BJ (cell line): ENCODE results near the gene CHRND. TPM values are rescaled to one million over a fixed set of nuclear protein-coding genes. Genes with fewer than 3 reads are reported as not detected.

Source experiments
- CTCF ChIA-PET: fragments of 350-600 bp; formaldehyde crosslinking; extraction: SDS; loops from one replicate; lab custom pipeline; 2021; ENCODE audit warnings: antibody characterized with exemption, inconsistent platforms; lab: Yijun Ruan, JAX
- POLR2A ChIA-PET: fragments of 300-600 bp; sonication (Branson Sonifier 250); formaldehyde crosslinking; extraction: SDS; loops from one replicate; lab custom pipeline; 2021; ENCODE audit warnings: antibody characterized with exemption; lab: Charles Lee
- DNase-seq: peaks from one replicate; pipeline ENCODE4 v3.0.0-alpha.2; 2011; ENCODE audit warnings: low read depth
- H3K27me3 ChIP-seq: 2 replicates; pipeline ENCODE4 v1.6.0; 2011; ENCODE audit warnings: low read length; ENCODE audit not compliant: control insufficient read depth, insufficient read depth
- H3K36me3 ChIP-seq: 2 replicates; pipeline ENCODE4 v1.5.1; 2011; ENCODE audit warnings: low read length; ENCODE audit not compliant: control insufficient read depth, insufficient read depth
- H3K4me3 ChIP-seq: 2 replicates; pipeline ENCODE4 v1.5.1; 2011; ENCODE audit warnings: low read depth, mild to moderate bottlenecking, control low read depth, low read length
- polyA plus RNA-seq: library from polyadenylated mRNA; depleted of rRNA; stranded (reverse); fragments of >200 nt; gene quantifications from 2 replicates; pipeline ENCODE4 v1.2.3, GENCODE V29; 2011; rRNA removed
- TF ChIP-seq, protein P1 (sequence below): IDR thresholded peaks from 2 replicates; pipeline ENCODE4 v1.5.1; 2011; ENCODE audit warnings: low read depth, mild to moderate bottlenecking, control low read depth, inconsistent platforms, low read length, moderate library complexity; ENCODE audit not compliant: insufficient read depth

The CHRND gene
- polyA plus RNA-seq, 1 experiment, result not detected

DNA sequence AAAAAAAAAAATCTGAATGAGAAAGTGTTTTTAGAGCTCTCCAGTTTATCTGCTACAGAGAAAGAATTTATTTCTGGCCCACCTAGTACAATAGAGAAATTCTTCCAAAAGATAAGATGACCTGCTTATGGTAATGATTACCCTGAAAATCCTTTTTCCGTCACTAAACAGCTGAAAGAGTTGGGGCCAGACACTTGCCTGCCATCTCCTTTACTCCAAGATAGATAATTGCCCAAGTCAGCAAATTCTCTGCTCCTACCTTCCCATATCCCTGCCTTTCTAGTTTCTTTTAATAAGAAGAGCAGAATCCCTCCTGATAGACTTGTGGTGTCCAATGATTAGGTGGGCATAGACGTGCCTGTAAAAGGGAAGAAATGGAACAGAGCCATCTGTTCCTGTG is 52.7 kb downstream of the CHRND start:
- CTCF ChIA-PET, result interaction anchor here (0.9 kb wide), 1 partner anchor 13 kb away, joined by 3 read pairs; no protein-coding TSS in a partner anchor
- POLR2A ChIA-PET, result no interaction called here
- peaks cover 3% of the 10 kb centered on the region; the same call in 1 of the 2 replicates for H3K36me3 ChIP-seq

DNA sequence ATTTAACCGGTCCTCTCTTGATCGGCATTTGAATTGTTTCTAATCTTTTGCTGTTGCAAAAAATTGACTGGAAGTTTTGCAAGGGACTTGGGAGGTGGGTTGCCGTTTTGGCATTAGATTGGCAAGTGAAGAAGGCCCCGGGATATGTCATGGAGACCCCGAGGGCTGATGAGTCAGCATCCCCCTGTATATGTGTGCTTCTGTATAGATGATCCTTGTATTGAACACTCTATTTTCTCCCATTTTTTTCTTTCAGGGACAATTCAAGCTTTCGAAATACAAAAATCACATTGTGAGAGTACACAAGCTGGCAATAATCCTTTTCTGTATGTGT is 54.7 kb downstream of the CHRND start:
- DNase-seq, result no peak
- CTCF ChIA-PET, result interaction anchor here (1.4 kb wide), 1 partner anchor 11 kb away, joined by 5 read pairs; no protein-coding TSS in a partner anchor
- TF ChIP-seq, protein P1, sequence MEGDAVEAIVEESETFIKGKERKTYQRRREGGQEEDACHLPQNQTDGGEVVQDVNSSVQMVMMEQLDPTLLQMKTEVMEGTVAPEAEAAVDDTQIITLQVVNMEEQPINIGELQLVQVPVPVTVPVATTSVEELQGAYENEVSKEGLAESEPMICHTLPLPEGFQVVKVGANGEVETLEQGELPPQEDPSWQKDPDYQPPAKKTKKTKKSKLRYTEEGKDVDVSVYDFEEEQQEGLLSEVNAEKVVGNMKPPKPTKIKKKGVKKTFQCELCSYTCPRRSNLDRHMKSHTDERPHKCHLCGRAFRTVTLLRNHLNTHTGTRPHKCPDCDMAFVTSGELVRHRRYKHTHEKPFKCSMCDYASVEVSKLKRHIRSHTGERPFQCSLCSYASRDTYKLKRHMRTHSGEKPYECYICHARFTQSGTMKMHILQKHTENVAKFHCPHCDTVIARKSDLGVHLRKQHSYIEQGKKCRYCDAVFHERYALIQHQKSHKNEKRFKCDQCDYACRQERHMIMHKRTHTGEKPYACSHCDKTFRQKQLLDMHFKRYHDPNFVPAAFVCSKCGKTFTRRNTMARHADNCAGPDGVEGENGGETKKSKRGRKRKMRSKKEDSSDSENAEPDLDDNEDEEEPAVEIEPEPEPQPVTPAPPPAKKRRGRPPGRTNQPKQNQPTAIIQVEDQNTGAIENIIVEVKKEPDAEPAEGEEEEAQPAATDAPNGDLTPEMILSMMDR, result no peak

More for the DNA sequence above, 52.7 kb downstream of the CHRND start:
- no peak for DNase-seq
- TF ChIP-seq, protein P1, result no peak
- H3K27me3 ChIP-seq, result no peaks in the 10 kb centered on the region
- H3K4me3 ChIP-seq, result no peak overlapping the region

DNA sequence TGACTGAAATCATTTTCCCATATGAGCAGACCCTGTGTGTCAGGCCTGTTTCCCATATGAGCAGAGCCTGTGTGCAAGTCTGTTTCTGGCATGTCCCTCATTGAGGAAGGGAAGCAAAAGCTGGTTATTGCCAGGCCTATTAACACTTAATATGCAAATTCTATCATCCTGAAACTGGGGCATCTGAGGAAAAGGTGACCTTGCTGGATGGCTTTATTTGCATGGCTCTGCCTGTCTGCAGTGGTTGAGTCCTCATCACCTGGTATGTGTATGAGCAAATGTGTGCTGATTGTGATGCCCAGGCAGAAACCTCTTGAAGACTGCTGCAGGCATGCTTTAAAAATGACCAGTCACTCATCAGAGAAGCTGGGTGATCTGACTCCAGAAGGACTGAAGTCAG is 55.8 kb downstream of the CHRND start:
- H3K36me3 ChIP-seq, result peaks cover 3% of the 10 kb centered on the region; the same call in 1 of the 2 replicates
- no peak for DNase-seq
- POLR2A ChIA-PET, result no interaction called here
- no peaks in the 10 kb centered on the region for H3K27me3 ChIP-seq
- CTCF ChIA-PET, result interaction anchor here (1.4 kb wide), 1 partner anchor 10 kb away, joined by 5 read pairs; no protein-coding TSS in a partner anchor
- no peak overlapping the region for H3K4me3 ChIP-seq
- TF ChIP-seq, protein P1, result no peak

More for the DNA sequence above, 54.7 kb downstream of the CHRND start:
- no peak overlapping the region for H3K4me3 ChIP-seq
- no peaks in the 10 kb centered on the region for H3K27me3 ChIP-seq
- peaks cover 3% of the 10 kb centered on the region; the same call in 1 of the 2 replicates for H3K36me3 ChIP-seq
- POLR2A ChIA-PET, result interaction anchor here (0.6 kb wide), 1 partner anchor 18 kb away, joined by 17 read pairs; no protein-coding TSS in a partner anchor

DNA sequence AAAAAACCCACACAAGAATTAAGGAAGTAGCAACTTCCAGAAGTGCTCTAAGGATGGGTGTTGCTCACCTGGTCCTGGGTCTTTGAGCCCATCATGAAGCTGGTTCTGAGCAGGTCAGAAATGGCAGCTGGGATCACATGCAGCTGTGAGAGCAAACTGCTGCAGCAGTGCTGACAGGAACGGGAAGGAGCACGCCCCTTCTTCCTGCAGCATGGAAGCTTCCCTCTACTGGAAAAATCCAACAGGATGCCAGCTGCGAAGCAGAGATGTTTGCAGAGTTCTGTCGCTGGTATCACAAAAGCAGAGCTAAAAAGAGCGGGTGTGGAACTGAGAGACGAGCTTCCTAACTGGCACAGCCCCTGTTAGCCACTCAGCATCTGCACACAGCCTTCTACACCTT is 58.3 kb downstream of the CHRND start:
- POLR2A ChIA-PET, result no interaction called here
- CTCF ChIA-PET, result no interaction called here

More for the DNA sequence above, 58.3 kb downstream of the CHRND start:
- Histone ChIP-seq H3K4me3 (no peak overlapping the region), H3K36me3 (peaks cover 3% of the 10 kb centered on the region; the same call in 1 of the 2 replicates), H3K27me3 (no peaks in the 10 kb centered on the region)
- DNase-seq, result no peak
- TF ChIP-seq, protein P1, result no peak

Other genes starting within 250 kb of the CHRND start
- gene ALPP, start 147.4 kb upstream of the CHRND start, polyA plus RNA-seq, result not detected in 2 replicates
- gene ALPG, start 119.3 kb upstream of the CHRND start, polyA plus RNA-seq, result not detected in 2 replicates
- gene ALPI, start 70.0 kb upstream of the CHRND start, polyA plus RNA-seq, result not detected in 2 replicates
- gene ECEL1, start 38.3 kb upstream of the CHRND start, polyA plus RNA-seq, result not detected in 2 replicates
- gene PRSS56, start 5.8 kb upstream of the CHRND start, polyA plus RNA-seq, result not detected in 2 replicates
- not detected in 2 replicates for gene CHRNG, start 13.5 kb downstream of the CHRND start, polyA plus RNA-seq
- 1.7 and 2.5 TPM in 2 replicates for gene TIGD1, start 24.4 kb downstream of the CHRND start, polyA plus RNA-seq
- gene EIF4E2, start 24.5 kb downstream of the CHRND start, polyA plus RNA-seq, result 23.1 and 36.4 TPM in 2 replicates
- 60.0 and 76.5 TPM in 2 replicates for gene EFHD1, start 107.4 kb downstream of the CHRND start, polyA plus RNA-seq
- gene GIGYF2, start 171.2 kb downstream of the CHRND start, polyA plus RNA-seq, result 24.9 and 28.0 TPM in 2 replicates